Myometrial cell (primary cell): ENCODE measurements around the gene ELL3. TPM values are rescaled to one million over a fixed set of nuclear protein-coding genes. Genes with fewer than 3 reads are reported as not detected.

ENCODE experiments used
- total RNA-seq: library from RNA; depleted of rRNA; stranded (reverse); fragments of >200 nt; gene quantifications from 2 replicates; pipeline ENCODE4 v1.2.3, GENCODE V29; 2015

The ELL3 gene, protein sequence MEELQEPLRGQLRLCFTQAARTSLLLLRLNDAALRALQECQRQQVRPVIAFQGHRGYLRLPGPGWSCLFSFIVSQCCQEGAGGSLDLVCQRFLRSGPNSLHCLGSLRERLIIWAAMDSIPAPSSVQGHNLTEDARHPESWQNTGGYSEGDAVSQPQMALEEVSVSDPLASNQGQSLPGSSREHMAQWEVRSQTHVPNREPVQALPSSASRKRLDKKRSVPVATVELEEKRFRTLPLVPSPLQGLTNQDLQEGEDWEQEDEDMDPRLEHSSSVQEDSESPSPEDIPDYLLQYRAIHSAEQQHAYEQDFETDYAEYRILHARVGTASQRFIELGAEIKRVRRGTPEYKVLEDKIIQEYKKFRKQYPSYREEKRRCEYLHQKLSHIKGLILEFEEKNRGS
- total RNA-seq: 0.86 and 20.0 TPM in 2 replicates

DNA sequence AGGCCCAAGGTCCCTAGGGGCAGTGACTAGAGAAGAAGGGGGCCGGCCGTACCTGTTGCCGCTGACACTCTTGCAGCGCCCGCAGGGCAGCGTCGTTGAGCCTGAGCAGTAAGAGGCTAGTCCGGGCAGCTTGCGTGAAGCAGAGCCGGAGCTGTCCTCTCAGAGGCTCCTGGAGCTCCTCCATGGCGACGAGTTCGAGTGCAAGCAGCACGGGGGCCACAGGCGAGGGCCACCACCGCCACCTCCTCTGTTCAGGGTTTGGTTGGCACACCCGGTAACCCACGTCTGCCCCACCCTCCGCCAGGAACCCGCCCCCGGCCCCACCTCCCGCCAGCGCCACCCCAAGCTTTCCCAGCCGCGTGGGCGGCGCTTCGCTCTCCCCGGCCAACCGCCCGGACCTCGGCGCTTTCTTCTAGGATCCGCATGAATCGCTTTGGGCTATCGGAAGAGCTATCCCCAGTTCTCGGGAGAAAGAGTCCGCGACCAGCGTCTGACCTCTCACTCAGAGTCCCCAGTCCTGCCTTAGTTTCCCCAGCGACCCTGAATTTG, at the start of gene ELL3:
Gene ELL3 (minus strand): TSS at position 249 of the 549 bp plus-strand sequence. CDS start 65 bp downstream, at position 184.

DNA sequence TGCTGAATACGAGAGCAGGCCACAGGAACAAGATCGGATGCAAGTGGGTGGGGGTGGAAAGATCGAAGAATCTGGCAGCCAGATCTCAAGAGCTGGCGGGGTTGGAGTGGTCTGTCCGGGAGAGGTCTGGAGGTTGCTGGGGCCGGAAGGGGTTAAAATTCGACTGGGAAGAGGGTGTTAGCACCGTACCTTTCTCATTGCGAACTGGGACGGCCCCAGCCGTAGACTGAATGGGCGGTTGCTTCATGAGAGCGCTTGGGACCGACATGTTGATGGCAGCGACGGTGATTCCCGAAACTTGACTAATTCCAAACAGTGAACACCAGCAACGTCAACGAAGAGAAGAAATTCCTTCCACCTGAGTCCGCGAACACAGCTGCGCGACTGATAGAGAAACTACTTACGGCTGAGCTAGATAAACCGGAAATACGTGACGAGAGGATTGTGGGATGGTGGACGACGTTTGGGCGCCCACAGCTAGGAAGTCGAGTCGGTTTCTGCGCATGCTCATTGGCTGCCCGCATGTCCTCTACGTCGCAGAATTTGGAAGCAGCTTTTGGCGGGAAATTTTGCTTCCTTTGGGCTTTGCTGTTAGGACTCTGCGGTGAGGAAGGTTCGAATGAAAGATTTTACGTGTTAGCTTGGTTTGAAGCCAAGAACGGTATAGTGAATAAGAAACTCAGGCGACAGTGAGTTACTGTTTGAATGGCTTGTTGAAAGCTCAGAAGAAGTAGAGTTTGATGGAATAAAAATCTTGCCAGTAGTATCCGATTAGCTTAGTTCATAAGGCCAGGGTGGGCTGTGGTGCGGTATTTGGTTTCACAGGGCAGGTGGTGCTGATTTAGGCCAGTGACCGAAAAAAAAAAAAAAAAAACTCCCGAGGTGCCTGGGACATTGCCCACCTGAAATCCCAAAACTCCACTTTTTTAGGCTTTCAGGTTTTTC, 47.8 kb upstream of the ELL3 start, which contains the start of gene MFAP1:
Gene MFAP1 (minus strand): TSS at position 389 of the 945 bp plus-strand sequence. CDS start 121 bp downstream, at position 268.

DNA sequence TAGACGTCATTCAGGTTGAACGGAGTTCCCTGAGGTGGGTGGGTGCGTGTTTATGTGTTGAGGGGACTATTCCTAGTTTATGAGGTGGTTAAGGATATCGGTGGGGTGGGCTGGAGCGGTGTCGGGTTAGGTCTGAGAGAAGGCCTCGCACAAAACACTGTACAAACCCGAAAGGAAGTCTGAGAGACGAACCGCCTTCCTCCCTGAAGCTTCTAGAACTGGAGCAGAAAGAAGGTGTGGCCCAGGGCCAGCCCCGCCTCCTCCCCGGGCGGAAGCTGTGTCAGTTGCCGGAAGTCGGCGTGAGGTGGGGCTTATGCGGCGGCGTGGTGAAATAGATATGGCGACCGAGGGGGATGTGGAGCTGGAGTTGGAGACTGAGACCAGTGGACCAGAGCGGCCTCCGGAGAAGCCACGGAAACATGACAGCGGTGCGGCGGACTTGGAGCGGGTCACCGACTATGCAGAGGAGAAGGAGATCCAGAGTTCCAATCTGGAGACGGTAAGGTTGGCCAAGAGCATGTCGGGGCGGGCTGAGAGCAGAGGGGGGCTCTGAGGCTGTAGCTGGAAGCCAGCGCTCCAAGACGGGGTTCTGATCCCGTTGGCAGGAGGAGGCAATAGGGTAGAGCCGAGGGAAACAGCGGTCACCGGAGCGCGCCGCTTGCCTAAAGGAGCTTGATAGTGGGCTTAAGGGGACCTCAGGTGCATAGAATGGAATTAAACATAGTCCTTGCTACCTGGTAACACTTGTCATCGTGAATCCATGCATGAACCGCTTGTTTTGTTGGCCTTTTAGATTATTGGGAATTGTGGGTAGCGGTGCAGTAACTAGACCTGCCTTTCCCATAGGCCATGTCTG, 23.7 kb upstream of the ELL3 start, which contains the start of gene HYPK:
Gene HYPK (plus strand): TSS at position 314 of the 856 bp plus-strand sequence. CDS start 24 bp downstream, at position 338.

DNA sequence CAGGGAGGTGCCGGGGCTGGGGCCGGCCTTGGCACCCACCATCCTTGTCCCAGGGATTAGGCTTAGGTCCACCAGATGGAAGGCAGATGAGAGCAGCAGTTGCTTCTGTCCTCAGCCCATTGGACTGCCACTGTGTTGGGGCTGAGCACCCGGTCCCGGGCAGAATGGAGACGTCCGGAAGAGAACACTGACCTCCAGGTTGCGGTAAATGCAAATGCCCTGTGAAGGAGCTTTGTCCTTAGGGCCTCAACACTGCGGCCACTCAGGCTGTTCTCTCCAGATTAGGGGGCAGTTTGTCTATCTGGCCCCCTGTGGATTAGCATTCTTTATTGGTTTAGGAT, 23.1 kb upstream of the ELL3 start, which contains the start of gene SERINC4:
Gene SERINC4 (minus strand): TSS at position 276 of the 341 bp plus-strand sequence. CDS start 234 bp downstream, at position 42.

DNA sequence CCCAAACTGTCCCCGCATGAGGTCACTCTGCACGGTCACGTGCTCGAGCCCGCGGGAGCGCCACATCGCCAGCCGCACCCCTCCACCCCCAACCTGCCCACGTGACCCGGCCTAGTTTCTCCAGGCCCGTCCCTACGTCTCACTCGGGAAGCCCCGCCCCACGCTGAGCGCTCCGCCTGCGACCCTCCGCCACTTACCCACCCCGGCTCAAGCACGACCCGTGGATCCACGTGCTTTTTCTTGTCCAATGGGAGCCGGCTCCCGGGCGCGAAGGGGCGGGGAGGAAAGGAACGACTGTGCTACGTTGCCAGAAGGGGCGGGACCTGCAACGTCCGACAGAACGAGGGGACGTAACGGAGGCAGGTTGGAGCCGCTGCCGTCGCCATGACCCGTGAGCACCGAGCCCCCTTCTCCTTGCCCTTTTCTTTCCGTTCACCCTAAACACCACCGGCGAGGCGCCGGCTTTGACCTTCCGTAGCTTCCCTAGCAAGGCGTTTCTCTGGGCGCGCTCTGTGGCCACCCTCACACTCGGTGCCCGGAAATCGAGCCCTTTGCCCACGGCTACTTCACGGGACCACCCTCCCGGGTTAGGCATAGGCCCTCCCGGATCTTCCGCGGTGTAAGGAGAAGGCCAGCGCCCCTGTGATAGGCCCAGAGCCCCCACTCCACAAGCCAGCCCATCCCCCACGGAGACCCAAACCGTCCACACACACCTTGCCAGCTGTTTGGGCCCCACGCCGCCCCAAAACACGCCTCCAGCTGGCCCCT, 15.4 kb upstream of the ELL3 start, which contains the start of gene SERF2:
Gene SERF2 (plus strand): TSS at position 328 of the 768 bp plus-strand sequence. CDS start 57 bp downstream, at position 385.

DNA sequence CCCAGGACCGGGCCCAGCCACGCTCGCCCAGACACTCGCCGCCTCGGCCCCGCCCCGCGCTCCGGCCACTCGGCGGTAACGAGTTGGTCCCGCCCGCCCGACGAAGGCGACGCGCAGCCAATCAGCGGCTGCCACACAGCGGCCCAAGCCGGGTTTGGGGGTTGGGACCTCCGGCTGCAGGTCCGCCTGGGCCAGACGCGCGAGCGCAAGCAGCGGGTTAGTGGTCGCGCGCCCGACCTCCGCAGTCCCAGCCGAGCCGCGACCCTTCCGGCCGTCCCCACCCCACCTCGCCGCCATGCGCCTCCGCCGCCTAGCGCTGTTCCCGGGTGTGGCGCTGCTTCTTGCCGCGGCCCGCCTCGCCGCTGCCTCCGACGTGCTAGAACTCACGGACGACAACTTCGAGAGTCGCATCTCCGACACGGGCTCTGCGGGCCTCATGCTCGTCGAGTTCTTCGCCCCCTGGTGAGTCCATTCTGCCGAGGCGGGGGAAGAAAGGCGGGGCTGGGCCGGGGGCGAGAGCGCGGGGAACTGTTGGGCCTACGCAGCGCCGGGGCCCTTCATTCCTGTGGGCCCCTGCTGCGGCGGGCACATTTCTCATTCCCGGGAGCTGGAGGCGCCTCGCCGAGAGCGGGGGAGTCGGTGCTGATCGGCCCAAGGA, 30.4 kb downstream of the ELL3 start, which contains the start of gene PDIA3:
Gene PDIA3 (plus strand): TSS at position 194 of the 658 bp plus-strand sequence. CDS start 102 bp downstream, at position 296.

Other genes with a start within 250 kb of the ELL3 start
- gene PPIP5K1, start 186.8 kb downstream of the ELL3 start, total RNA-seq: 6.6 and 15.2 TPM in 2 replicates
- gene CKMT1B, start 182.9 kb downstream of the ELL3 start, total RNA-seq: not detected in 2 replicates
- gene STRC, start 158.2 kb downstream of the ELL3 start, total RNA-seq: not detected in 2 replicates
- gene CATSPER2, start 128.1 kb downstream of the ELL3 start, total RNA-seq: 0.58 and 2.1 TPM in 2 replicates
- gene CKMT1A, start 83.1 kb downstream of the ELL3 start, total RNA-seq: not detected in 2 replicates
- 266 and 294 TPM in 2 replicates for gene PDIA3, start 30.5 kb downstream of the ELL3 start, total RNA-seq
- 734 and 748 TPM in 2 replicates for gene SERF2, start 15.4 kb upstream of the ELL3 start, total RNA-seq
- gene SERINC4, start 23.3 kb upstream of the ELL3 start, total RNA-seq: not detected in 2 replicates
- gene HYPK, start 23.6 kb upstream of the ELL3 start, total RNA-seq: 15.9 and 24.8 TPM in 2 replicates
- gene MFAP1, start 47.7 kb upstream of the ELL3 start, total RNA-seq: 17.6 and 21.8 TPM in 2 replicates
- gene WDR76, start 50.0 kb upstream of the ELL3 start, total RNA-seq: 6.1 and 23.6 TPM in 2 replicates